HFF-Myc (cell line): ENCODE measurements around the gene TIPIN.

Source experiments
- DNase-seq: peaks from one replicate; pipeline ENCODE4 v3.0.0-alpha.2; 2011; ENCODE audit warnings: low read depth; ENCODE audit errors: extremely low read depth
- H3K4me3 ChIP-seq: replicated peaks from 2 replicates; pipeline ENCODE4 v1.5.1; 2011; ENCODE audit warnings: low read depth, mild to moderate bottlenecking, control low read depth, low read length
- TF ChIP-seq, protein P1 (sequence below): IDR thresholded peaks from 2 replicates; pipeline ENCODE4 v1.5.1; 2012; ENCODE audit warnings: mild to moderate bottlenecking, low read depth, low read length, control low read depth; ENCODE audit errors: missing control alignments

Gene TIPIN

GRCh38 chr15:66390678-66391077, 34.2 kb upstream of the TIPIN start:
- TF ChIP-seq, protein P1, sequence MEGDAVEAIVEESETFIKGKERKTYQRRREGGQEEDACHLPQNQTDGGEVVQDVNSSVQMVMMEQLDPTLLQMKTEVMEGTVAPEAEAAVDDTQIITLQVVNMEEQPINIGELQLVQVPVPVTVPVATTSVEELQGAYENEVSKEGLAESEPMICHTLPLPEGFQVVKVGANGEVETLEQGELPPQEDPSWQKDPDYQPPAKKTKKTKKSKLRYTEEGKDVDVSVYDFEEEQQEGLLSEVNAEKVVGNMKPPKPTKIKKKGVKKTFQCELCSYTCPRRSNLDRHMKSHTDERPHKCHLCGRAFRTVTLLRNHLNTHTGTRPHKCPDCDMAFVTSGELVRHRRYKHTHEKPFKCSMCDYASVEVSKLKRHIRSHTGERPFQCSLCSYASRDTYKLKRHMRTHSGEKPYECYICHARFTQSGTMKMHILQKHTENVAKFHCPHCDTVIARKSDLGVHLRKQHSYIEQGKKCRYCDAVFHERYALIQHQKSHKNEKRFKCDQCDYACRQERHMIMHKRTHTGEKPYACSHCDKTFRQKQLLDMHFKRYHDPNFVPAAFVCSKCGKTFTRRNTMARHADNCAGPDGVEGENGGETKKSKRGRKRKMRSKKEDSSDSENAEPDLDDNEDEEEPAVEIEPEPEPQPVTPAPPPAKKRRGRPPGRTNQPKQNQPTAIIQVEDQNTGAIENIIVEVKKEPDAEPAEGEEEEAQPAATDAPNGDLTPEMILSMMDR: no peak
- H3K4me3 ChIP-seq: no peak overlapping the region
- no peak for DNase-seq

DNA sequence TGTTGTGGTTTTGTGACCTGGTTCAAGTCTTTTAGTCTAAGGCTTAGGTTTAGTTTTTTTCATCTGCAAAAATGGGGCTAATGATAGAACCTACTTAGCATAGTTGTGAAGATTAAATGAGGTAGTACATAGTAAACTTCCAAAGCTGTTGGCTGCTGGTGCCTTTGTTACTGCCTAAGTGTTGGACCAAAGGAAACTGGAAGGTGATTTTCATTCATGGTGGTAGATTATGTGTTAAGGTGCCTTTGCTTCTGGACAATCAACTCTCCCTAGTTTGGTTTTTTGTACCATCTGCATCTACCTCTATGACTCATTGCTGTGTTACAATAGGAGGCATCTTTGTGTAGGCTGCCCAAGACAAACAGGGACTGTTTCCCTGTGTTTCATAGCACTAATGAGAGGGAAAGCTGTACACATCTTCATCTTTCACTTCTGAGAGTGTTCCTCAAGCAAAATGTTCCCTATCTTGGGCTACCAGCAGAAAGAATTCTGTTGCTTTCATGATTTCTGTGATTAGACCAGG, 33.4 kb upstream of the TIPIN start:
- TF ChIP-seq, protein P1: no peak
- DNase-seq: no peak
- H3K4me3 ChIP-seq: no peak overlapping the region

- H3K4me3 ChIP-seq: no peak overlapping the region; the same call in 1 of the 2 replicates
- no peak for DNase-seq
- TF ChIP-seq, protein P1: no peak
These were observed 32.8 kb upstream of the TIPIN start for GRCh38 chr15:66389098-66389858.

DNA sequence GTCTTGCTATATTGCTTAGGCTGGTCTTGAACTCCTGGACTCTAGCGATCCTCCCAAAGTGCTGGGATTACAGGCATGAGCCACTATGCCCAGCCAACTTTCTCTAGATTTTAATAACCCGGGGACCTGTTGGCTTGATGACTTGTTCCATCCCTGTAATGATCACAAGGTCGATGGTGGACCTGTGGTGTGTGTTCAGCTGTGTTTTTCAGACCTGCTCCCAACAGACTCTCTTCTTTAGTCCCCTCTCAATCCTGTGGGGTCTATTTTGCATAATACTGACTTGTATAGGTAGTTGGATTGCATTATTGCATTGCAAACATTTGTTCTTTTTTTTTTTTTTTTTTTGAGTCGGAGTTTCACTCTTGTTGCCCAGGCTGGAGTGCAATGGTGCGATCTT, 32.1 kb upstream of the TIPIN start:
- TF ChIP-seq, protein P1: no peak
- no peak for DNase-seq
- H3K4me3 ChIP-seq: peak overlapping the region; percentile 71

GRCh38 chr15:66388043-66388363, 31.5 kb upstream of the TIPIN start:
- peak overlapping the region; percentile 71 for H3K4me3 ChIP-seq
- TF ChIP-seq, protein P1: no peak
- DNase-seq: no peak

DNA sequence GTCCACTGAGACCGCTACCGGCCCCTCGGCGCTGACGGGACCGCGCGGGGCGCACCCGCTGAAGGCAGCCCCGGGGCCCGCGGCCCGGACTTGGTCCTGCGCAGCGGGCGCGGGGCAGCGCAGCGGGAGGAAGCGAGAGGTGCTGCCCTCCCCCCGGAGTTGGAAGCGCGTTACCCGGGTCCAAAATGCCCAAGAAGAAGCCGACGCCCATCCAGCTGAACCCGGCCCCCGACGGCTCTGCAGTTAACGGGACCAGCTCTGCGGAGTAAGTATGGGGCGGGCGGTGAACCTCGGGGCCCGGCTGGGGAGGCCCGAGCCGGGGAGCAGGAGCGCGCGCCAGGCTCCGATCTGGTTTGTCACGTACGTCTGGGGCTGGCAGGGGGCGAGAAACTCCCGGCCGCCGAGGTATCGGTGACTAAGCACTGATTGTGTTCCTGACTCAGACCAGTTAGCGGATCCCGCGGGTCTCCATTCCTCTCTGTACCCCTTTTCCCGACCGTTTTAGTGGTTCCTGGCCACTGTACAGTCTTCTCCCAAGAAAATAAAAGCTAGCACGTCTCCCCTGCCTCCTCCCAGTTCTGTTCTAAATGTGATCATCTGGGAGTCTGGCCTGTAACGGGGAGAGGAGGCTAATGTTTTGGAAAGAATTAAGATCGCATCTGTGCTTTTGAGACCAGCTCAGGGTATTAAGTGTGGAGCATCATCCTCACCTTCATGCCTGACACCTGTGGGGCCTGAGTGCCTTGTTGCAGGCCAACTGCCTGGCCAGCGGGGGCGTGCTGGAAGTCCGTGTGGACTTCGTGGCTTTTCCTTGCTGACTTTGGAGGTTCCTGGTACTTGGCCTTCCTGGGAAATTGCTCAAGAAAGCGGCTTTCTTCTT, 30.9 kb upstream of the TIPIN start:
- no peak for DNase-seq
- peak overlapping the region; percentile 71 for H3K4me3 ChIP-seq
- TF ChIP-seq, protein P1: peak; percentile 27
